LNCAP (cell line): ENCODE results near the gene SIPA1L3.

ENCODE experiments used
- CTCF ChIP-seq: fragments of 450-650 bp; IDR thresholded peaks from 2 replicates; pipeline ENCODE4 v1.5.1; 2017; ENCODE audit warnings: mild to moderate bottlenecking

SIPA1L3 gene

GRCh38 chr19:38015761-38016160 is 108.8 kb downstream of the SIPA1L3 start:
- no peak for TF ChIP-seq CTCF

GRCh38 chr19:38017401-38018151 is 110.6 kb downstream of the SIPA1L3 start:
- no peak for TF ChIP-seq CTCF

GRCh38 chr19:38018694-38019395 is 111.8 kb downstream of the SIPA1L3 start:
- TF ChIP-seq CTCF = no peak

- TF ChIP-seq CTCF = no peak
Measured at GRCh38 chr19:38019396-38019724, 112.4 kb downstream of the SIPA1L3 start.

- TF ChIP-seq CTCF = no peak
Measured at GRCh38 chr19:38020311-38020710, 113.3 kb downstream of the SIPA1L3 start.

- no peak for TF ChIP-seq CTCF
Measured at GRCh38 chr19:38021352-38021751, 114.3 kb downstream of the SIPA1L3 start.

GRCh38 chr19:38022791-38023670 is 116.0 kb downstream of the SIPA1L3 start:
- no peak for TF ChIP-seq CTCF
